ENCODE measurements around the gene BNC2.

- TF ChIP-seq SP1 (IDR thresholded peaks at IDR 0.05) (no peak), ELF4 (IDR thresholded peaks at IDR 0.05) (no peak), TARDBP (IDR thresholded peaks at IDR 0.05) (no peak), FOXM1 (IDR thresholded peaks at IDR 0.05; ENCODE audit: borderline replicate concordance) (no peak), ARNT (IDR thresholded peaks at IDR 0.05) (no peak), NFRKB (IDR thresholded peaks at IDR 0.05) (no peak), BHLHE40 (IDR thresholded peaks at IDR 0.05; ENCODE audit: borderline replicate concordance) (no peak), HDGF (IDR thresholded peaks at IDR 0.05; ENCODE audit: borderline replicate concordance) (no peak), L3MBTL2 (conservative IDR thresholded peaks at IDR 0.05) (no peak), SUZ12 (IDR thresholded peaks at IDR 0.05) (no peak), PKNOX1 (IDR thresholded peaks at IDR 0.05) (no peak), CTBP1 (IDR thresholded peaks at IDR 0.05; ENCODE audit: borderline replicate concordance) (no peak), FOXA1 (IDR thresholded peaks at IDR 0.05) (no peak)
These were observed 309.3 kb downstream of the BNC2 start for GRCh38 chr9:16561121-16561520.
